A549 treated with DMSO at 1 μM for 4 hours (cell line): ENCODE measurements around the gene EIPR1. TPM values are rescaled to one million over a fixed set of nuclear protein-coding genes. Genes with fewer than 3 reads are reported as not detected.

Source experiments
- total RNA-seq: library from RNA; stranded (reverse); fragments of 200-300 nt; extraction: Qiagen RNA extraction; gene quantifications from 5 replicates; pipeline ENCODE4 v1.2.3, GENCODE V29; 2022; ENCODE audit warnings: low read depth

EIPR1 gene
- total RNA-seq = 39.5 to 42.7 TPM (median 40.3 TPM) in 5 replicates

DNA sequence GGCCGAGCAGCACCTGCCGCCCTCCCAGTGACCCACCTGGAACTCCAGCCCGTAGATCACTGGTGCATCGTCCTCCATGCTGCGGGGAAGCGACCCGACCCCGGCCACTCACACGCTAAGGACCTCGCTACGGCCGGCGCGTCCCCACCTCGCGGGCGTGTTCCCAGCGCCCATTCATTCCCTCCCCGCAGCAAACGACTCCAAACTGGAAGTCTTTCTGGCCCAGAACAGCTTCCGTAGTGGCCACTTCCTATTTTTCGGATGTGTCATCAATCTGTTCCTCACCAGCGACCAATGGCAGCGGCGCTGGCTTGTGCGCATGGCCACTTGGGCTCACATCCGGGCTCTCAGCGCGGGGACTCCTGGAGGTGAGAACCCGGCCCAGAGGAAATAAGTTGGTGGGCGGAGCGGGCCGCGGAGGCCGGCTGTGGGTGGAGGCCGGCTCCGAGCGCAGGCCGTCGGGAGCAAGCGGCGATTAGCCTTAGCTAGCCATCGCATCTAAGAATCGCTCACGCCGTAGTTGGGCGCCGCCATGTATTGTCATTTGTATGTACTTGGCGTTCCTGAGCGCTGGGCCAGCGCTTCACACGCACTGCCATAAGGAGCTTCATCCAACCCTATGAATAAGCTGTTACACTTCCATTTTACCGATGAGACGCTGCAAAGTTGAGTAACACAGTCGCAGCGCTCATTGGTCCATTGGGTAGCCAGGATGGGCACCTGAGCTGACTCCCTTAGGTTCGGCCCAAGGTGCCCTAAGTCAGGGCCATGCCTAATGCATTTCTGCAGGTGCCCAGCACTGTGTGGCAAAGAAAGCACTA lies at the start of gene EIPR1:
EIPR1 (minus strand) TSS at position 207 of the 821 bp plus-strand sequence; CDS start at position 78, 129 bp downstream.

DNA sequence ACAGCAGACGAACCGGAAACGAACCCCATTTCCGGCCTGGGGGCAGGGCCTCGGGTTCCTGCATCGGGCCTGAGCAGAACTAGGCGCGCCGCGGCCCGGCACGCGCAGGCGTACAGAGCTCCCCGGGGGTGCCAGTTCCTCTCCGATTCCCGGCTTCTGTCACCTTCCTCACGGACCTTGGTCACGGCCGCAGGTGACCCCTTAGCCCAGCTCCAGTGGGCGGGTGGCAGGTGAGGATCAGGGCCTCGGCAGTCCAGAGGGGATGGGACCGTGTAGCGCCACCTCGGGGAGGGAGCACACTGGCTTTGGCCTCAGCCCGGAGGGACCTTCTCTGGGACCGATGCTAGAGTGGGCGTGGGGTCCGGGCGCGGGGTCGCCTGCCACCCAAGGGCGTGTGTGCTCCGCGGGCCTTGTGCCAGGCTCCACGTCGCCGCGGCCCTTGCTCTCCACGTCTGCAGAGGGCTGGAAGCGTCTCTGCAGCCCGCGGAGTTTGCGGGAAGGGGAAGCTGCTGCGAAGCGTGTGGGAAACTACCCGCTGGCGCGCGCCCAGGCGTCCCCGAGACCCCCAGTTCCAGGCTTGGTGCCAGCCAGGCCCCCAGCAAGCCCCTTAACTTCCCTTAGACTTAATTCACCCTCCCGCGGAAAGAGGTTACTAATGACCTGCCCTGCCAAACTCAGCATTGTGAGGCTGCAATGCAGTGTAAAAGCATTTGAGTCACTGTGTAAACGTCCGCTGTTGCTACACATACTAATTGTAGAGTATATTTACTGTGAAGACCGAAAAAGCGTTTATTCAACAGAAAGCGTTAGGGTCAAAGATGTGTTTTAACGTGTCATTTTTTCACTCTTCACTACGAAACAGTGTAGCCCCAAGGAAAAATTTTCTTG lies 2.3 kb upstream of the EIPR1 start, which contains the start of gene TRAPPC12:
TRAPPC12 (plus strand) TSS at position 48 of the 888 bp plus-strand sequence. CDS start 7,930 bp downstream, outside the sequence.

Other genes with a start within 250 kb of the EIPR1 start
- gene TRAPPC12, start 1.9 kb upstream of the EIPR1 start, total RNA-seq = 55.1 to 72.8 TPM (median 68.4 TPM) in 5 replicates
- 53.0 to 63.8 TPM (median 55.6 TPM) in 5 replicates for gene ADI1, start 141.7 kb upstream of the EIPR1 start, total RNA-seq
- gene RNASEH1, start 180.5 kb upstream of the EIPR1 start, total RNA-seq = 51.5 to 60.9 TPM (median 53.9 TPM) in 5 replicates
- gene RPS7, start 197.4 kb upstream of the EIPR1 start, total RNA-seq = 2,840 to 4,426 TPM (median 3,146 TPM) in 5 replicates
- gene COLEC11, start 217.3 kb upstream of the EIPR1 start, total RNA-seq = 0.38 to 0.70 TPM (median 0.48 TPM) in 5 replicates